ENCODE data around the gene STPG1.

The STPG1 gene

GRCh38 chr1:24317081-24317480, 96.5 kb downstream of the STPG1 start:
- no peak for DNase-seq

GRCh38 chr1:24316645-24317044, 96.9 kb downstream of the STPG1 start:
- DNase-seq = no peak

- DNase-seq = no peak
Measured at GRCh38 chr1:24315391-24315790, 98.2 kb downstream of the STPG1 start.

GRCh38 chr1:24311741-24312140, 101.8 kb downstream of the STPG1 start:
- no peak for DNase-seq

GRCh38 chr1:24311234-24311633, 102.3 kb downstream of the STPG1 start:
- no peak for DNase-seq

- DNase-seq = no peak
Measured at GRCh38 chr1:24309762-24310485, 103.7 kb downstream of the STPG1 start.

- no peak for DNase-seq
Measured at GRCh38 chr1:24308365-24309015, 105.1 kb downstream of the STPG1 start.
